Ascending aorta (tissue), 2 donors: Measurements from ENCODE around the gene MTFP1. TPM values are rescaled to one million over a fixed set of nuclear protein-coding genes. Genes with fewer than 3 reads are reported as not detected.
A peak's percentile ranks its signal among the peaks of the same experiment; 100 is the strongest.

ENCODE experiments used
- DNase-seq, 2 donors: peaks; one replicate each; pipeline ENCODE4 v3.0.0-alpha.2; 2019; ENCODE audit warnings: low spot score in 2 of 2
- H3K27ac ChIP-seq, 2 donors: fragments of 200-600 bp; sonication (generic); one replicate each; pipeline ENCODE4 v1.5.1; 2016 to 2017; ENCODE audit warnings: mild to moderate bottlenecking in 1 of 2
- H3K27me3 ChIP-seq: fragments of 200-600 bp; sonication (generic); one replicate; pipeline ENCODE4 v1.5.1; 2017
- H3K36me3 ChIP-seq, 2 donors: fragments of 200-600 bp; sonication (generic); one replicate each; pipeline ENCODE4 v1.5.1; 2016
- H3K4me1 ChIP-seq, 2 donors: fragments of 200-600 bp; sonication (generic); one replicate each; pipeline ENCODE4 v1.5.1; 2016 to 2017; ENCODE audit warnings: mild to moderate bottlenecking in 1 of 2
- H3K4me3 ChIP-seq, 2 donors: fragments of 200-600 bp; sonication (generic); one replicate each; pipeline ENCODE4 v1.5.1; 2016 to 2017; ENCODE audit warnings: mild to moderate bottlenecking in 1 of 2
- H3K9me3 ChIP-seq, 2 donors: fragments of 200-600 bp; sonication (generic); one replicate each; pipeline ENCODE4 v1.5.1; 2016
- CTCF ChIP-seq, 3 experiments: fragments of 200-600 bp in 2 of 3; fragments of 450-650 bp in 1 of 3; sonication (generic) in 2 of 3; IDR thresholded peaks; one replicate each; pipeline ENCODE4 v1.5.1; 2016 to 2019; ENCODE audit warnings: antibody characterized with exemption in 3 of 3, mild to moderate bottlenecking in 1 of 3, moderate library complexity in 1 of 3
- intact Hi-C: fragments of 100-400 bp; cut with DNase I; formaldehyde crosslinking; loops from one replicate; pipeline ENCODE4 v1.15.1; 2023
- total RNA-seq: library from RNA; depleted of rRNA; stranded (reverse); fragments of >200 nt; gene quantifications from one replicate; pipeline ENCODE4 v1.1.0, GENCODE V29; 2016

Gene MTFP1
- total RNA-seq, 1 donor from 2014 or later = 4.5 TPM

GRCh38 chr22:30434843-30435242, 9.3 kb downstream of the MTFP1 start:
- DNase-seq = no peak
- intact Hi-C loops = no loop called here
- no peak overlapping the region for H3K27ac ChIP-seq

DNA sequence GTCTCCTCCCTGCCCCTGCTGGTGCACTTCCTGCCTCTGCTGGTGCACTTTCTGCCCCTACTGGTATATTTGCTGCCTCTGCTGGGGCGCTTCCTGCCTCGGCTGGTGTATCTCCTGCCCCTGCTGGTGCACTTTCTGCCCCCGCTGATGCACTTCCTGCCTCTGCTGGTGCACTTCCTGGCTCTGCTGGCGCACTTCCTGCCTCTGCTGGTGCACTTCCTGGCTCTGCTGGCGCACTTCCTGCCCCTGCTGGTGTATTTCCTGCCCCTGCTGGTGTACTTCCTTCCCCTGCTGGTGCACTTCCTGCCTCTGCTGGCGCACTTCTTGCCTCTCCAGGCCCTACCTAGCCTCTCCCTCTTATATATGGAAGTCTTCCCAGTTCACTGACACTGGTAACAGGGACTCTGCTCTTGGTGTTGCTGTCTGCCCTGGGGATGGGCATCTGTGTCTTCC, 10.1 kb downstream of the MTFP1 start:
- Histone ChIP-seq H3K4me3 (no peak overlapping the region), H3K27me3 (no peaks in the 10 kb centered on the region), H3K27ac (no peak overlapping the region), H3K4me1 (no peaks in the 10 kb centered on the region), H3K9me3 (no peaks in the 10 kb centered on the region), H3K36me3 (no peaks in the 10 kb centered on the region)
- intact Hi-C loops = no loop called here
- TF ChIP-seq CTCF (IDR thresholded peaks at IDR 0.05) = no peak
- peak; percentile 21 to 74 for DNase-seq

More at GRCh38 chr22:30434843-30435242, 9.3 kb downstream of the MTFP1 start:
- no peaks in the 10 kb centered on the region for H3K4me1 ChIP-seq
- H3K9me3 ChIP-seq = no peaks in the 10 kb centered on the region
- H3K36me3 ChIP-seq = no peaks in the 10 kb centered on the region
- no peak for TF ChIP-seq CTCF (IDR thresholded peaks at IDR 0.05)
- no peak overlapping the region for H3K4me3 ChIP-seq
- no peaks in the 10 kb centered on the region for H3K27me3 ChIP-seq

GRCh38 chr22:30436196-30436595, 10.6 kb downstream of the MTFP1 start:
- no peak overlapping the region for H3K4me3 ChIP-seq
- no peaks in the 10 kb centered on the region for H3K4me1 ChIP-seq
- intact Hi-C loops = no loop called here
- no peak for DNase-seq
- H3K9me3 ChIP-seq = no peaks in the 10 kb centered on the region
- no peak overlapping the region for H3K27ac ChIP-seq
- H3K36me3 ChIP-seq = no peaks in the 10 kb centered on the region
- no peaks in the 10 kb centered on the region for H3K27me3 ChIP-seq
- no peak for TF ChIP-seq CTCF (IDR thresholded peaks at IDR 0.05)

DNA sequence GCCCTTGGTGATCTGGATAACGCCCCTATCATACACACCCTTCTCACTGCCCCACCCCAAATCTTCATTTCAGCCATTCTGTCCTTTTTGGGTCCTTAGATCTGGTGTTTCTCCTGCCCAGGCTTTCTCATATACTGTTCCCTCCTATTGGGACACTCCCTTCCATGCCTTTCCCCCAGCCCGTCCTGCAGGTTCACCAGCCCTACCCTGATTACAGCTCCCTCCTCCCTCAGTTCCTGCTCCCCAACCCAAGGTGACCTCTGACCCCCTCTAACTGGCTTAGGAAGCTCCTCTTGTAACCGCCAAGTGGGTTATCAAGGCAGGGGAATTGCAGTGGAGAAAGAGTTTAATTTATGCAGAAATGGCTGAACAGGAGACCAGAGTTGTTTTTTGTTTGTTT, 13.0 kb downstream of the MTFP1 start:
- no peak for DNase-seq
- intact Hi-C loops = no loop called here
- no peaks in the 10 kb centered on the region for H3K36me3 ChIP-seq
- H3K4me3 ChIP-seq = no peak overlapping the region
- H3K9me3 ChIP-seq = no peaks in the 10 kb centered on the region
- H3K27ac ChIP-seq = no peak overlapping the region
- no peaks in the 10 kb centered on the region for H3K4me1 ChIP-seq
- no peak for TF ChIP-seq CTCF (IDR thresholded peaks at IDR 0.05)
- H3K27me3 ChIP-seq = no peaks in the 10 kb centered on the region

GRCh38 chr22:30439226-30439625, 13.7 kb downstream of the MTFP1 start:
- DNase-seq = no peak

More at GRCh38 chr22:30439226-30439625, 13.7 kb downstream of the MTFP1 start:
- H3K36me3 ChIP-seq = no peaks in the 10 kb centered on the region
- no peak overlapping the region for H3K27ac ChIP-seq
- no peaks in the 10 kb centered on the region for H3K27me3 ChIP-seq
- intact Hi-C loops = no loop called here
- no peak for TF ChIP-seq CTCF (IDR thresholded peaks at IDR 0.05)
- H3K4me3 ChIP-seq = no peak overlapping the region
- no peaks in the 10 kb centered on the region for H3K4me1 ChIP-seq
- no peaks in the 10 kb centered on the region for H3K9me3 ChIP-seq
